ENCODE results near the gene ZNF107.
"Not testable (repeated sequence)": the region's sequence is repeated elsewhere in the genome, so short reads cannot be mapped to it uniquely, and the experiment has no call there.

The ZNF107 gene

GRCh38 chr7:64738403-64738802 lies 72.5 kb downstream of the ZNF107 start:
- not testable (repeated sequence) for DNase-seq

- DNase-seq: not testable (repeated sequence)
These were observed 73.0 kb downstream of the ZNF107 start for GRCh38 chr7:64738953-64739352.

- no peak for DNase-seq
These were observed 78.7 kb downstream of the ZNF107 start for GRCh38 chr7:64744680-64745079.

GRCh38 chr7:64747802-64748201 lies 81.9 kb downstream of the ZNF107 start:
- no peak for DNase-seq

- no peak for DNase-seq
These were observed 87.1 kb downstream of the ZNF107 start for GRCh38 chr7:64753032-64753431.

- DNase-seq: no peak
These were observed 89.9 kb downstream of the ZNF107 start for GRCh38 chr7:64755865-64756264.

- no peak for DNase-seq
These were observed 92.2 kb downstream of the ZNF107 start for GRCh38 chr7:64758151-64758550.
